OCI-LY3 (cell line): ENCODE data around the gene FAM89B.
A peak's percentile ranks its signal among the peaks of the same experiment; 100 is the strongest.

Experiments used
- H2AFZ ChIP-seq: fragments of 200-600, 300-600 bp; shearing (Covaris generic); 2 replicates; pipeline ENCODE4 v1.6.0; 2014; ENCODE audit warnings: antibody characterized with exemption, low read depth, low read length
- H3K27ac ChIP-seq: fragments of 200-600, 300-600 bp; sonication (generic); 2 replicates; pipeline ENCODE4 v1.5.1; 2014; ENCODE audit warnings: mild to moderate bottlenecking, low read length, moderate library complexity, mixed read lengths
- H3K27me3 ChIP-seq: fragments of 200-600, 300-600 bp; sonication (generic); 2 replicates; pipeline ENCODE4 v1.6.1; 2014; ENCODE audit warnings: low read depth, low read length, mixed read lengths
- H3K36me3 ChIP-seq: fragments of 200-600, 300-600 bp; sonication (generic); replicated peaks from 2 replicates; pipeline ENCODE3; 2014; ENCODE audit warnings: low read depth, low read length, mixed read lengths
- H3K4me1 ChIP-seq: fragments of 300-600, 200-600 bp; sonication (generic); 2 replicates; pipeline ENCODE4 v1.6.1; 2014; ENCODE audit warnings: low read length, mixed read lengths
- H3K4me2 ChIP-seq: fragments of 200-600, 300-600 bp; sonication (generic); 2 replicates; pipeline ENCODE4 v1.6.1; 2014; ENCODE audit warnings: low read length, mixed read lengths
- H3K4me3 ChIP-seq: fragments of 300-600, 200-600 bp; sonication (generic); 2 replicates; pipeline ENCODE4 v1.5.1; 2014; ENCODE audit warnings: antibody characterized with exemption, mild to moderate bottlenecking, low read length, moderate library complexity
- H3K79me2 ChIP-seq: fragments of 300-600, 200-600 bp; shearing (Covaris generic); 2 replicates; pipeline ENCODE4 v1.6.1; 2014; ENCODE audit warnings: mild to moderate bottlenecking, low read length, mixed read lengths
- H3K9ac ChIP-seq: fragments of 300-600, 200-600 bp; shearing (Covaris generic); 2 replicates; pipeline ENCODE4 v1.6.0; 2014; ENCODE audit warnings: mild to moderate bottlenecking, low read length, moderate library complexity
- H3K9me3 ChIP-seq: fragments of 200-600, 300-600 bp; shearing (Covaris generic); 2 replicates; pipeline ENCODE4 v1.6.1; 2014; ENCODE audit warnings: low read length, mixed read lengths; ENCODE audit not compliant: insufficient read depth
- H4K20me1 ChIP-seq: fragments of 200-600, 300-600 bp; sonication (generic); 2 replicates; pipeline ENCODE4 v1.6.1; 2016; ENCODE audit warnings: low read length, mixed read lengths; ENCODE audit not compliant: insufficient read depth
- EZH2phosphoT487 ChIP-seq: fragments of 200-600 bp; shearing (Covaris generic); IDR thresholded peaks from 2 replicates; pipeline ENCODE4 v1.6.1; 2018; ENCODE audit warnings: antibody characterized with exemption, mixed run types, low read depth
- TF ChIP-seq, protein P1 (sequence below): fragments of 200-600, 300-600 bp; sonication (generic); IDR thresholded peaks from 2 replicates; pipeline ENCODE4 v1.5.1; 2014; ENCODE audit warnings: antibody characterized with exemption, low read length, low read depth

Gene FAM89B

DNA sequence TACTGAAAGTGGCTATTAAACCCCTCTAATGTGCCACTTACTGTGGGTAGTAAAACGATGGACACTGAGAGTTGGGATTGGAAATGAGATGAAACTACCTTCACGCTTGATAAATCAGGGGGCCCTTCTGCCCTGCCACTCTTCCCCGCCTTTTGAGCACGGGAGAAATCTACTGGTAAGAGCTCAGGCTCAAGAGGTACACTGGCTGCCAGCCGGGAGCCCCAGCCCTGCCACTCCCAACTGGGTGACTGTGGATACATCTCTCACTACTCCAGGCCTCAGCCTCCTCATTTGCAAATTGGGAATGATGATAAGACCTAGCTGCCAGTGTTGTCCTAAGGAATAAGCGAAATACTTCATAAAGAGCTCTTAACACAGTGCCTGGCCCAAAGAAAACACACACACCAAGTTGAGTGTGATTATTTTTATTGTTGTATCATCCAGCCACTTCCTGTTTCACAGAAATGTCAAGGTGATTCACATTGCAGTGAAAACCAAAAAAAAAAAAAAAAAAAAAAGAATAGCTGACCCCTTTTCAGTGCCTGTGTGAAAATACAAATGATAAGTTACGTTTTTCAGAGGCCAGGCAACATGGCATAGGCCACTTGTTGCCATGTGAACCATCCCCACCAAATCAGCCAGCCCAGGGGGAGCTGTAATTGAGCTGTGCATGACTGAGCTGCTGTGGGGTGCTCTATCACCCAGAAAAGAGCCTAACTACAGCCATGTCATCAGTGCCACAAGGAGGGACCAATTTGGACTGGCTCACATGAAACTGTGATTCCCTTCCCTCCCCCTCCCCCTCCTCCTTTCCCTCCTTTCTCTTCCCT is 6.5 kb upstream of the FAM89B start:
- H3K9ac ChIP-seq, result no peak overlapping the region
- TF ChIP-seq, protein P1, sequence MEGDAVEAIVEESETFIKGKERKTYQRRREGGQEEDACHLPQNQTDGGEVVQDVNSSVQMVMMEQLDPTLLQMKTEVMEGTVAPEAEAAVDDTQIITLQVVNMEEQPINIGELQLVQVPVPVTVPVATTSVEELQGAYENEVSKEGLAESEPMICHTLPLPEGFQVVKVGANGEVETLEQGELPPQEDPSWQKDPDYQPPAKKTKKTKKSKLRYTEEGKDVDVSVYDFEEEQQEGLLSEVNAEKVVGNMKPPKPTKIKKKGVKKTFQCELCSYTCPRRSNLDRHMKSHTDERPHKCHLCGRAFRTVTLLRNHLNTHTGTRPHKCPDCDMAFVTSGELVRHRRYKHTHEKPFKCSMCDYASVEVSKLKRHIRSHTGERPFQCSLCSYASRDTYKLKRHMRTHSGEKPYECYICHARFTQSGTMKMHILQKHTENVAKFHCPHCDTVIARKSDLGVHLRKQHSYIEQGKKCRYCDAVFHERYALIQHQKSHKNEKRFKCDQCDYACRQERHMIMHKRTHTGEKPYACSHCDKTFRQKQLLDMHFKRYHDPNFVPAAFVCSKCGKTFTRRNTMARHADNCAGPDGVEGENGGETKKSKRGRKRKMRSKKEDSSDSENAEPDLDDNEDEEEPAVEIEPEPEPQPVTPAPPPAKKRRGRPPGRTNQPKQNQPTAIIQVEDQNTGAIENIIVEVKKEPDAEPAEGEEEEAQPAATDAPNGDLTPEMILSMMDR, result no peak
- TF ChIP-seq EZH2phosphoT487, result no peak
- H4K20me1 ChIP-seq, result no peaks in the 10 kb centered on the region
- H3K79me2 ChIP-seq, result peaks cover 27% of the 10 kb centered on the region
- peaks cover 14% of the 10 kb centered on the region for H3K4me1 ChIP-seq
- H3K27ac ChIP-seq, result no peak overlapping the region
- H3K9me3 ChIP-seq, result no peaks in the 10 kb centered on the region
- H3K4me2 ChIP-seq, result no peak overlapping the region
- H3K27me3 ChIP-seq, result no peaks in the 10 kb centered on the region
- peaks cover 12% of the 10 kb centered on the region for H3K36me3 ChIP-seq
- no peak overlapping the region for H3K4me3 ChIP-seq
- no peak overlapping the region for H2AFZ ChIP-seq

DNA sequence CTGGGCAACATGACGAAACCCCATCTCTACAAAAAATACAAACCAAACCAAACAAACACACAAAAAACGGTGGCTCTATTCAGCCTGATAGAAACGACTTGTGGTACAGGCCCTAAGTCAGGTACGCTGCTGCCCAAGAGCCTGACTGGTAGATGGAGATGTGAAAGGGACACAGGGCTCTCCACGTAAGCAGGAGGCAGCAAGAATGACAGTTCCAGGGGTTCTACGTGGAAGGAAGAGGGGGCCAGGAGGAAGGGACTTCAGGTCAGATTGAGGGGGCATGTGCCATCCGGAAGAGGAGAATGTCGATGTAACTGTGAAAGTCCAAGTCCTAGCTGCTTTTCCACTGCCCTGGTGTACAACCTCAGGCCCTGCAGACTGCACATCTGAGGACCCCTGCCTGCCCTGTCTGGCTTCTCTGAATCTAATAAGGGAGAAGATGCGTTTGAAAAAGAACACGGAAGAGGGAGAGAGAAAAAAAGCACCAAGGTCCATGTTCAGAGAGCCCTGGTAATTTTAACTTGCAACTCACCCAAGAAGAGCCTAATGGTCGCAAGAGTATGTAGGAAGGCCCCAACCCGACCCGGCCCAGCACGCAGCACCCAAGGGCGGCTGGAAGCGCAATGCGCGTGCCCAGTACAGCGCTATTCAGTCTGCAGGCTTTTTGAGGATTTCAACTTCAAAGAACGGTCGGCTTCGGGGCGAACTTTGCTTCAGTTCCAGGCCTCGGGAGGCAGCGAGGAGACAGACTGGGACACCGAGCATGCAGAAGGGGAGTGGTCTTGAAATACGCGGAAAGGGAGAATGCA is 3.0 kb upstream of the FAM89B start:
- H4K20me1 ChIP-seq, result peaks cover 13% of the 10 kb centered on the region
- peaks cover 48% of the 10 kb centered on the region for H3K79me2 ChIP-seq
- H3K4me1 ChIP-seq, result peaks cover 31% of the 10 kb centered on the region
- H3K27ac ChIP-seq, result peak overlapping the region; percentile 89
- H2AFZ ChIP-seq, result peak overlapping the region; percentile 63
- TF ChIP-seq EZH2phosphoT487, result no peak
- TF ChIP-seq, protein P1, result no peak
- peak overlapping the region; percentile 82 for H3K4me3 ChIP-seq
- no peaks in the 10 kb centered on the region for H3K9me3 ChIP-seq
- H3K36me3 ChIP-seq, result peaks cover 12% of the 10 kb centered on the region
- H3K4me2 ChIP-seq, result peak overlapping the region; percentile 89
- H3K27me3 ChIP-seq, result no peaks in the 10 kb centered on the region
- peak overlapping the region; percentile 84 for H3K9ac ChIP-seq

DNA sequence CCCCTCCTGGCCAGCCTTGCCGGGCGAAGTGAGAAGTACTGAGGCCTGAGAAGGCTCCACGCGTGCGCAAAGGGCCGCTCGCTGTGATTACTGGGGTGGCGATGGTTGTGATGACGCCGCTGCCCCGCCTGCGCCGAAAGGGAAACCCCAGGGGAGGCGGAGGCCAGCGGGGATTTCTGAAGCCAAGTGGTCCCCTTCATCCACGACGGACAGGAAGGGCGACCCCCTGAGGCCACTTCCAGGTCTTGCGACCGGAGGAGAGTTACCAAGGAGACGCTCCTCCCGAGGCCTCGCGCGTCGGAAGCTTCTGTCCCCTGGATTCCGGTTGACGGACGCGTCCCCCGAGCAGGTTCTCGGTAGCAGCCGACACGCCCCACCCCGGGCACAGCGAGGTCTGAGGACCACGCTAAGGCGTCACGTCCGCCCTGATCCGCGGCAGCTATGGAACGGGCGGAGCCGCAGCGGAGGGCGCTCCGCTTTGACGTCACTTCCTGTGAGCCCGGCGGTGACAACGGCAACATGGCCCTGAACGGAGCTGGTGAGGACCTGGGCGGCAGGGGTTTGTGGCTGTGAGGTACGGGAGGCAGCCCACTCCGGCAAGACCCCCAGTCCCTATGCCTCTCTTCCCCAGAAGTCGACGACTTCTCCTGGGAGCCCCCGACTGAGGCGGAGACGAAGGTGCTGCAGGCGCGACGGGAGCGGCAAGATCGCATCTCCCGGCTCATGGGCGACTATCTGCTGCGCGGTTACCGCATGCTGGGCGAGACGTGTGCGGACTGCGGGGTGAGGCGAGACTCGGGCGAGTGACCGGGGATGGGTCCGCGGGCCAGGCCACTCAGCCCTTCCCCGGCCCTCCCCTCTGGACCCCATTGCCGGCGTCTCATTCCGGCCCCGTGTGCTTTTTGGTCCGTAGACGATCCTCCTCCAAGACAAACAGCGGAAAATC is 2.1 kb upstream of the FAM89B start, which contains the start of gene ZNRD2:
TSS of gene ZNRD2 (plus strand) at position 505 of the 946 bp plus-strand sequence. CDS start at position 520, 15 bp downstream.
- H2AFZ ChIP-seq, result peak within 1 kb of the TSS; percentile 63
- peak within 1 kb of the TSS; percentile 89 for H3K27ac ChIP-seq
- no peak for TF ChIP-seq EZH2phosphoT487
- TF ChIP-seq, protein P1, result peak; percentile 65
- peak within 1 kb of the TSS; percentile 84 for H3K9ac ChIP-seq
- no peaks in the 10 kb centered on the region for H3K9me3 ChIP-seq
- peak within 1 kb of the TSS; percentile 90 for H3K4me2 ChIP-seq
- H3K79me2 ChIP-seq, result peaks cover 48% of the 10 kb centered on the region
- peaks cover 37% of the 10 kb centered on the region for H3K4me1 ChIP-seq
- peak within 1 kb of the TSS; percentile 82 for H3K4me3 ChIP-seq
- peaks cover 13% of the 10 kb centered on the region for H4K20me1 ChIP-seq
- no peaks in the 10 kb centered on the region for H3K27me3 ChIP-seq
- peaks cover 12% of the 10 kb centered on the region for H3K36me3 ChIP-seq
